GM10248 (cell line): ENCODE results near the gene C20orf202.

Experiments used
- CTCF ChIA-PET: fragments of 300-600 bp; sonication (Branson Sonifier 250); formaldehyde crosslinking; extraction: SDS; loops from one replicate; lab custom pipeline; 2021; ENCODE audit warnings: antibody characterized with exemption; lab: Yijun Ruan, JAX
- POLR2A ChIA-PET: fragments of 350-650 bp; sonication (Branson Sonifier 250); formaldehyde crosslinking; extraction: SDS; loops from one replicate; lab custom pipeline; 2020; ENCODE audit warnings: antibody characterized with exemption; lab: Yijun Ruan, JAX
- DNase-seq: peaks from one replicate; pipeline ENCODE4 v3.0.0; 2012; ENCODE audit errors: extremely low spot score
- TF ChIP-seq, protein P1 (sequence below): IDR thresholded peaks from 2 replicates; pipeline ENCODE4 v1.5.1; 2012; ENCODE audit warnings: mild to moderate bottlenecking, low read depth; ENCODE audit errors: extremely low read depth, missing control alignments, control extremely low read depth

Gene C20orf202

DNA sequence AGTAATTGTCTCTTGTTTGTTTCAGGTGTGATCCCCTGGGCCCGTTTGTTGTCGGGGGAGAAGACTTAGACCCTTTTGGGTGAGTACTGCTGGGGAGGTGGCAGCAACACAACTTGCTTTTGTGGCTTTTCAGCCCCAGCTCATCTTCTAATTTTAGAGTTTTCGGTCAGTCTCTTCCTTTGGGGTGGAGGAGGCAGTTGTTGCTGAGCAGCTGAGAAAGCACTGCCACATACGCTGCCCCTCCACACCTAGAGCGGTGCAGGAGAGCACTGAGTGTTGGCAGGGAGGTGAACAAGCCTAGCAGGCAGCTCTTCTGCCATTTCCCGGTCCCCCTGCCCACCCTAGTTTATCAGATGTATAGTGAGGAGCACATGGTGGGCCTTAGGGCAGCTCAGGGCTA is 40.1 kb upstream of the C20orf202 start:
- POLR2A ChIA-PET: no interaction called here
- CTCF ChIA-PET: interaction anchor here (1.4 kb wide), 1 partner anchor 56 kb away, joined by 3 read pairs; no protein-coding TSS in a partner anchor
- peak; percentile 42 for DNase-seq
- TF ChIP-seq, protein P1, sequence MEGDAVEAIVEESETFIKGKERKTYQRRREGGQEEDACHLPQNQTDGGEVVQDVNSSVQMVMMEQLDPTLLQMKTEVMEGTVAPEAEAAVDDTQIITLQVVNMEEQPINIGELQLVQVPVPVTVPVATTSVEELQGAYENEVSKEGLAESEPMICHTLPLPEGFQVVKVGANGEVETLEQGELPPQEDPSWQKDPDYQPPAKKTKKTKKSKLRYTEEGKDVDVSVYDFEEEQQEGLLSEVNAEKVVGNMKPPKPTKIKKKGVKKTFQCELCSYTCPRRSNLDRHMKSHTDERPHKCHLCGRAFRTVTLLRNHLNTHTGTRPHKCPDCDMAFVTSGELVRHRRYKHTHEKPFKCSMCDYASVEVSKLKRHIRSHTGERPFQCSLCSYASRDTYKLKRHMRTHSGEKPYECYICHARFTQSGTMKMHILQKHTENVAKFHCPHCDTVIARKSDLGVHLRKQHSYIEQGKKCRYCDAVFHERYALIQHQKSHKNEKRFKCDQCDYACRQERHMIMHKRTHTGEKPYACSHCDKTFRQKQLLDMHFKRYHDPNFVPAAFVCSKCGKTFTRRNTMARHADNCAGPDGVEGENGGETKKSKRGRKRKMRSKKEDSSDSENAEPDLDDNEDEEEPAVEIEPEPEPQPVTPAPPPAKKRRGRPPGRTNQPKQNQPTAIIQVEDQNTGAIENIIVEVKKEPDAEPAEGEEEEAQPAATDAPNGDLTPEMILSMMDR: no peak

DNA sequence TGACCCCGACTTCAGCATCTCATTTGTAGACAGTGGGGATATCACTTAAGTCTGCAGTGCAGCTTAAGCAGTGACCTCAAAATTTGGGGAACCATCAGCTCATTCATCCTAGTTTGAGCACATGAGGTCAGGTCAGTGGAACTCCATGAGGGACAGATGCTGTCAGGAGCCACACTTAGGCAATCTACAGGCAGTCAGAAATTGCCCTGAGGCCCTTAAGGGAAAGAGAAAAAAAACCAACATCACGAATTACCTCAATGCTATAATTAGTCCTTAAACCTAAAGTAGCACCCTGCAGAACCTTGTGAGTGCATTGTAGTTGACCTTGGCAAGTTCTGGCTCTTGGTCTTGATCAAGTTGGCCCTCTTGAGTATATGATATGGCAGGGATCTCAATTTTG is 39.6 kb upstream of the C20orf202 start:
- CTCF ChIA-PET: interaction anchor here (1.4 kb wide), 1 partner anchor 56 kb away, joined by 3 read pairs; no protein-coding TSS in a partner anchor
- TF ChIP-seq, protein P1: no peak
- no peak for DNase-seq
- POLR2A ChIA-PET: no interaction called here

DNA sequence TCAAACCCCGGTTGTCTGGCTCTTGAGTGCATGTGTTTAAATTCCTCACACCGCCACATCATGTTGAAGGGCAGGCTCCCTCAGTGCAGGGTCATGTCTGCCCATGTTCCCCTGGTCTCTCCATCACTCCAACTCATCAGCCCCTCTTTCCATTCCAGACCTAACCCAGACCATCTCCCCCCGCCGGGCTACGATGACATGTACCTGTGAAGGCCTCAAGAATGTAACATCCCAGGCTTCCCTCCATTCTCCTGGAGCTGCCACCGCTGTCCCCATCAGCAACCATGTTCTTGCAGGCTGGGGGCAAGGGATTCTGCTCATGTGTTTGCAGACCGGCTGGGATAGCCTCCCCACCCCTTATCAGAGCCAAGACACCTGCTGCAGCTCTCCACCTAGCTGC is 38.4 kb upstream of the C20orf202 start:
- POLR2A ChIA-PET: no interaction called here
- CTCF ChIA-PET: interaction anchor here (1.1 kb wide), 1 partner anchor 15 kb away, joined by 3 read pairs; no protein-coding TSS in a partner anchor
- TF ChIP-seq, protein P1: no peak
- no peak for DNase-seq

DNA sequence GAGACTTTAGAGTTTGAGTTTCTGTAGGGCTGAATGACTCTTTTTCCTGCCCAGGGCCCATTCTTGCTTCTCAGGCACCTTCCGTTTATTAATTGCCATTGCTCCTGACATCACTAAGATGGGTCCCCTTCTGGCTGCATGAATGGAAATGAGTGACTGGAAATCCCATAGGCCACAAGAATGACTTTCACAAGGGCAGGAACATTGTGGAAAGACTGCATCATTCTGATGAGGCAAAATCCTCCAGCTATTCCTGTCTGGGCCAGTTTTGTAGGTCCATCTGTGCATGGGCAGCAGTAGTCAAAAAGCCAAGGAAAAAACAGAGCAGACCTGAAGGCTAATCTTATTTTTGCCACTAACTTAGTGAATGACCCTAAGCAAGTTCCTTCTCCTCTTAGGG is 37.7 kb upstream of the C20orf202 start:
- no peak for DNase-seq
- CTCF ChIA-PET: interaction anchor here (1.1 kb wide), 1 partner anchor 16 kb away, joined by 3 read pairs; no protein-coding TSS in a partner anchor
- TF ChIP-seq, protein P1: no peak
- POLR2A ChIA-PET: no interaction called here

DNA sequence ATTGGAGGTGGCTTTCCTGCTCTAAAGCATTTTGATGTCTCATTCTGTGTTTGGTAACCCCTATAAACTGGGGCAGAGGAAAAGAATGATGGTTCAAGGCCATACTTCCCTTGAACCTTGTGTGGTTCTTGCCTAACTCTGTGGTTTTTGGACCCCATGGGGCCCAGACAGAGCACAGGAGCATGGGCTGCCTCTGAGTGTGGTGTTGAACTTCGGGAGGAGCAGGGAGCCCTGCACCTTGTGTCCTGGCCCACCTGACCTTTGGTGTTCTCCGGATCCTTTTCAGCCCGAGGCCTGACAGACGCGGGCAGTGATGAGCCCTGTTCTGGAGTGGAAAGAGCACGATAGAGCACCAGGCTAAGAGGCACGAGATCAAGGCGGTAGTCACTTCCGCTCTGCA is 37.3 kb upstream of the C20orf202 start:
- DNase-seq: no peak
- ChIA-PET CTCF (interaction anchor here (1.6 kb wide), 1 partner anchor 15 kb away, joined by 4 read pairs; no protein-coding TSS in a partner anchor), POLR2A (no interaction called here)
- TF ChIP-seq, protein P1: no peak

DNA sequence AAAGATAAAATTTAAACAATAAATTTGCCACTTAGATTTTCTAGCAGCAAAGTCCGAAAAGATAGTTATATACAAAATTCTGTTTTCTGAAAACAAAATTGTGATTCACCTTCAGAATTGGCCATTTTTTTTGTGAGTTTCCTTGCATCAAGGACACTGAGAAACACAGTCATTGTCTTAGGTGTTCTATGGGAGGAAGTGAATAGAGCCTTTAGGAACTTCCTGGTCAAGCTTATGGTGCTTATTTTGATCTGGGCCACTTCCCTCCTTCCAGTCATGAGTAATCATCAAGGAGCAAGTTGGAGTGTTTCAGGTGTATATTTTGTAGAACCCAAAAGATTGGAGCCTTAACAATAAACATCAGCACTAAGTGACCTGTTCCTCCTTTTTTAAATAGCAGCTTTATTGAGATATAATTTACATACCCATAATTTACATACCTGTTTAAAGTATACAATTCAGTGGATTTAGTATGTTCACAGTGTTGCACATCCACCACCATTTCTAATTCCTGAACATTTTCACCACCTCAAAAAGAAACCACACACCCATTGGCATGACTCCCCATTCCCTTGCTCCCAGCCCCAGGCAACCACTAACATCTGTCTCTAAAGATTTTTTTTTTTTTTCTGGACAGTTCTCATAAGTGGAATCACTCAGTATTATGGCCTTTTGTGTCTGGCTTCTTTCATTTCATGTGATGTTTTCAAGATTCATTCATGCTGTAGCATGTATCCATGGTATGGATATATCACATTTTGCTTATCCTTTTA is 36.1 kb upstream of the C20orf202 start:
- no peak for DNase-seq
- CTCF ChIA-PET: interaction anchor here (1.6 kb wide), 1 partner anchor 14 kb away, joined by 4 read pairs; no protein-coding TSS in a partner anchor
- POLR2A ChIA-PET: no interaction called here
- TF ChIP-seq, protein P1: no peak
